Non-pigmented ciliary epithelial cell (primary cell): ENCODE data around the gene TEX35.
"Not testable (repeated sequence)": the region's sequence is repeated elsewhere in the genome, so short reads cannot be mapped to it uniquely, and the experiment has no call there.

Experiments
- DNase-seq: peaks from one replicate; pipeline ENCODE4 v3.0.0-alpha.2; 2010; ENCODE audit warnings: low read depth

The TEX35 gene

GRCh38 chr1:178494569-178494971, 18.3 kb upstream of the TEX35 start:
- DNase-seq = no peak

DNA sequence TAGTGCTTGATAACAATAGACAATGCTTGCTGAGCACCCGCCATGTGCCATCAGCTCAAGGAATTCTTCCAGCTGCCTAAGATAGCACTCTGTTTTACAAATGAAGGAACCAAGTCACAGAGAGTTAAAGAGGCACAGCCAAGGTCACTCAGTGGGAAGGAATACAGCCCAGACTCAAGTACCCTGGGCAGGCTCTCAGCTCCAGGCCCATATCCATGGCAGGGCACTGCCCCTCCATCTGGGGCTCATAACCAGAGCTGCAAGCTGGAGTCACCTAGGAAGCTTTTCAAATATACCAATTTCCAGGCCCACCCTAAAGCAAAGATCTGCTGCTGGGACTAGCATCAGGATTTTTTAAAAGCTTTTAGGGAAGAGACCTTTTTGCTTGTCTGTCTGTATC, 17.8 kb upstream of the TEX35 start:
- no peak for DNase-seq

DNA sequence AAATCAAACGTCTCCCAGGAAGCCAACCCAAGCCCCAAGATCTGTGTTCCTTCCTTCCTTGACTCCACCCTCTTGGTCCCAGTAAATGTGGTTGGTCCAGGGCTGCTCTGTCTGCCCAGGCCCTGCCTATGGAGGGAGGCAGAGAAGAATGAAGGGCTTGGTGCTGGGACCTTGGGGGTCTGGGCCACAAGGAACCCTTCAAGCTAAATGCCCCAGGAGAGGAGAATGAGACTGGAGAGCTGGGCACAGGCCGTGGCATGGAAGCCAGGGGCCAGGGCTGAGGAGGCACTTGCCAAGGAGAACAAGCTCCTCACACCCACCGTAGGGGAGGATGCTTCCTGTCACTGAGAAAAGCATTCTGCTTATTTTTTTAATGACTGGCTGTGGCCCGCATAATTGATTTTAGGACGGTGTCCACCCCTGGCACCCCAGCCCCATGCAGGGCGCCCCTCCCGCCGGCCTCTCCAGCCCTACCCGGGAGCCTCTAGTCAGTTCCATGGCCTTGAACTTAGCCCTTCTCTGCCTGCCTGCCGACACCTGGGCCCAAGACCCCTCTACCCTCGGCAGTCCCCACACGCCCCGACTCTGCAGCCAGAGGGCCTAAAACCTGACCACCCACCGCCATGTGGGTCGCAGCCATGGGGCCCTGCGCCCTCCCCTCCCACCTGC, 17.0 kb upstream of the TEX35 start:
- no peak for DNase-seq

- DNase-seq = no peak
Measured at GRCh38 chr1:178496410-178497135, 16.3 kb upstream of the TEX35 start, which contains the start of gene CLEC20A. Gene CLEC20A, minus strand, starts transcription at chr1:178496964. Its CDS starts 25 bp downstream, at chr1:178496939.

DNA sequence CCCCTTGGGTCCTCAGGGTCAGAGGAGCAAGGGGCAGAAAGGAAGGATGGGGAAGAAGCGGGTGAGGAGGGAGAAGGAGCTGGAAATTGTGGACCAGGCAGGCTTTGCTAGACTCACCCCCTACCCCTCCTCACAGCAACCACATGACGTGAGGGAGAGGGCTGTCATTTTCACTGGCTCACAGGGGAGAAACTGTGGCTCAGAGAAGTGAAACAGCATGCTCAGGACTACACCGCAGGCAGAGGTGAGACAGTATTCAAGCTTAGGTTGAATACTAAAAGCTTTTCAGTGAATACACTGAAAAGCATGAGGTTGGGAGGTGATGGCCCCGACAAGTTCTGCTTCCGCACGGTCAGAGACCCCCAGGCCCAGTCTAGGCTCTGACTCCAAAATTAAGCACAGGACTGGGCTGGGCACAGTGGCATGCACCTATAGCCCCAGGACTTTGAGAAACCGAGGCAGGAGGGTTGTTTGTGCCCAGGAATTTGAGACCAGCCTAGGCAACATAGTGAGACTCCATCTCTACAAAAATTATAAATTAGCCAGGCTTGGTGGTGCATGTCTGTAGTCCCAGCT, 14.9 kb upstream of the TEX35 start:
- DNase-seq = no peak

GRCh38 chr1:178498896-178499675, 13.8 kb upstream of the TEX35 start:
- DNase-seq = no peak

DNA sequence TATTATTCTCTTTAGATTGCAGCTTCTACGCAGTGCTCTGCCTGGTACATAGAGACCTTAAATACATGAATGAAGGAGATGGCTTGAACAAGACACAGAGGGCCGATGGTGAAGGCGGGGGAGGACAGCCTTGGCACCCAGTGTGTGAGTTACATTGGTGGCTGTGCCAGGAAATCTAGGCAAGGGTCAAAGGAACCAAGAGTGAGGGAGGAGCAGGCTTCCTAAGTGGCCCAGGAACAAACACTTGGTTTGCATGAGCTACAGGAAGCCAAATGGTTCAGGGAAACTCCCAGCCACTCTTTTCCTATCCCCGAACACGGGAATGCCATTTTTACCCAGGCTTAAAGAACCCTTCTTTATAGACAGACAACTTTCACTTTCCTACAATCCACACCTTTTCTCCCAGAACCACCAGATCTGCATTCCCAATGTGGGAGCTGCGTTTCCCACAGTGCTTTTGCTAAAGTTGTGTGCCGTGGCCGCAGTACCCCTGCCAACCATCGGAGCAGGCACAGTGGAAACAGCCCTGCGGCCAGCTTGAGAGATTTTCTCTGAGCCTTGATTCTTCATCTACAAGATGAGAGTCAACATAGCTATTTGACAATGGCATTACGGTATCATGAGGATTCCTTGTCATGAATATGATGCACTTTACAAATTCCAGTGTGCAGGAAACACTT, 12.7 kb upstream of the TEX35 start:
- no peak for DNase-seq

GRCh38 chr1:178500936-178501554, 11.9 kb upstream of the TEX35 start:
- DNase-seq = no peak

GRCh38 chr1:178501705-178502329, 11.1 kb upstream of the TEX35 start:
- peak; percentile 17 for DNase-seq

- DNase-seq = no peak
Measured at GRCh38 chr1:178502330-178502714, 10.6 kb upstream of the TEX35 start.

DNA sequence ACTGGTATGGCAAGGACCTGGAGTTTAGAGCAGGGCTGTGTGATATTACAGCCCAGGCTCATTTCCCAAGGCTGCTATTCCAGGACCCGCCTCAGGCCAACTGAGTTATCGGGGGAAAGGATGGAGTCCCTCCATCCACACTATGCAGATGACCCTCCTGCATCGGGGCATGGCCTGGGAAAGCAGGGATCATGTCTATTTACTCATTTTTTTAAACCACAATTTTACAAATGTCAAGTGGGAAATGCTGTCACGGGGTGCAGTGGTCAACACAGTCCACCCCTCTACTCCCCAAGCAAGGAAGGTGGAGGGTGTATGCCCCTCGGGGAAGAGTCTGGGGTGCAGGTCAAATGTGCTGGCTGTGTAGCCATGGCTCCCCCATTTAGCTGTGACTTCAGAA, 10.1 kb upstream of the TEX35 start:
- no peak for DNase-seq

DNA sequence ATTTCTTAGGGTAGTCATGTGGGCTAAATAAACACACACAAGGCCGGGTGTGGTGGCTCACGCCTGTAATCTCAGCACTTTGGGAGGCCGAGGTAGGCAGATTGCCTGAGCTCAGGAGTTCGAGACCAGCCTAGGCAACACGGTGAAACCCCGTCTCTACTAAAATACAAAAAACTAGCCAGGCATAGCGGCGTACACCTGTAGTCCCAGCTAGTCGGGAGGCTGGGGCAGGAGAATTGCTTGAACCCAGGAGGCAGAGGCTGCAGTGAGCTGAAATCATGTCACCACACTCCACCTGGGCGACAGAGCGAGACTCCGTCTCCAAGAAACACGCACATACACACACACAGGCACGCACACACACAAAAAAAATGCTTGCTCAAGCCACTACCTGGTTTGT, 9.6 kb upstream of the TEX35 start:
- DNase-seq = not testable (repeated sequence)

GRCh38 chr1:178503849-178504248, 9.1 kb upstream of the TEX35 start:
- no peak for DNase-seq

DNA sequence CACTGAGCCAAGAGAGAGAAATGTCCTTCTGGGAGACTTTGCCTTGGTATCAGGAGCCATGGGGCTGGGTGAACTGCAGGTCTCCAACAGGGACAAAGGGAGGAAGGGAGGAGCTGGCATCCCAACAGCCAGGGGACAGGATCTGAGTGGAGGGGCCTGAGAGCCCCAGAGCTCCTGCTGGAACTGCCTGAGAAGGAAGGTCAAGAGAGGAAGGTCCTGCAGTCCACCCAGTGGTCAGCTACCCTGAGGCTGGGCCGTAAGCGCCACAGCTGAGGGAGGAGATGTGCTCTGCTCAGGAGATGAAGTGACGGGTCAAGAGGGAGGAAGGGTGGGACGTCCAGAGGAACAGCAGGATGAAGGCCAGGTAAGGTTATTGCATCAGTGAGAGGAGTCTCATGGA, 8.6 kb upstream of the TEX35 start:
- DNase-seq = no peak

DNA sequence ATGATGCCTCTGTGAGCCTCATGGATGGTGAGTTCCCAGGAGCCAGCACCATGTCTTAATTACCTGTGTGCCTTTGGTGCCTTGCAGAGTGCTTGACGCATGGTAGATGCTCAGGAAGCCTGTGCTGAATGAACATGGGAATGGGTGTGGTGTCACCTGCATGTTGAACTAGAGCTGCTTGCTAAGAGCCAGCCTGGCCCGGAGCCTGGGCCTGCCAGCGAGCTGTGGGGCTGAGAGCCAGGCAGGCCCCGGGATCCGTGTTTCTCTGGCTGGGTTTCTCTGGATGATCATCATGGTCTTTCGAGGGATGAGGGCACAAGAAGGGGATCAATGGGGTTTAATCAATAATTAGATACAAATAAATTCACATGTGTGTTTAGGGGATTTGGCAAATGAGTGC, 6.7 kb upstream of the TEX35 start:
- DNase-seq = no peak

- DNase-seq = no peak
Measured at GRCh38 chr1:178506669-178507068, 6.2 kb upstream of the TEX35 start.

DNA sequence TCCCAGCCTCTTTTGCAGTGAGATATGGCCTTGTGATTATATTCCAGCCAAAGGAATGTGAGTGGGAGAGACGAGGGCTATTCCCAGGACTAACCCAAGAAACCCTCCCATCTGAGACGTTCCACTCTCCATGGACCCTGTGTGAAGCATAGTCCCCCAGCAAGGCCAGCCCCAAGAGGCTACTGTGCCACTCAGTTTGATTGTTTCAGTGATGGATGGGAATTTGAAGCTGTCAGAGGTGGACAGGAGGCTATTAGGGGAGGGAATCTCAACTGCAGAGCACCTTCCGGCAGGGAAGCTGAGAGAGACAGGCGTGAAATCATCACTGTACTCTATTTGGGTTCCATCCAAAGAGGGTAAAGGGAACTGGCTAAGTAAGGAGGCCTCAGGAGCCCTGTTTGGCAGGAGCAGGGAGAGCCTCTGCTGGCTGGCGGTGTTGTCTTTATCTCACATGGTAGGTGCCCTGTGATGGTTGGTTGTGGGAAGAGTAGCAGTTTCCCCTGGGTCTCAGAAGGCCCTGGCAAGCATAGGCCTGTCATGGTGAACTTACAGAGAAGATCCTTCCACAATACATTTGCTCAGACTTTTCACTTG, 3.4 kb upstream of the TEX35 start:
- no peak for DNase-seq

DNA sequence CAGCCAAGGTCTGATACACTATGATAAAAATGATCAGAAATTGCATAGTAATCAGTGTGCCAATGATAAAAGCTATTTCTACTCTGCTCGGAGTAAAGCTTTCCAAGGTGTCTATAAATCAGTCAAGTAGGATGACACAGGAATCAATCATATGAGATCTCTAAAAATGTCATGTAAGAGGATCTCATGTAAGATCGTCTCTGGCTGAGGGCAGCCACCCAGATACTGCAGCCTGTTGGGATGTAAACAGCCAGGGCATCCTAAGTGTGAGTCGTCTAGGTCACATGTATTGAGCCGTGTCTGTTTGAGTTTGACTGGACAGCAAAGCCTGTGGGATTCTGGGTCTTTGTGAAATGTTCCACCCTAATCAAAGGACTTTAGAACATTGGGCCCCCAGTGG, 2.8 kb upstream of the TEX35 start:
- DNase-seq = no peak

GRCh38 chr1:178513278-178513983, 522 bp downstream of the TEX35 start:
- DNase-seq = no peak

- no peak for DNase-seq
Measured at GRCh38 chr1:178516110-178516509, 3.2 kb downstream of the TEX35 start.
